K562 (cell line): ENCODE results near the gene PTPRT. TPM values are rescaled to one million over a fixed set of nuclear protein-coding genes. Genes with fewer than 3 reads are reported as not detected.
A peak's percentile ranks its signal among the peaks of the same experiment; 100 is the strongest.

Experiments used
- ATAC-seq: fragments of 200-7000 bp; cut with Tn5 transposase; 3 replicates; pipeline ENCODE4 v1.9.1; 2020; ENCODE audit warnings: moderate library complexity
- BruUV-seq: library from RNA; stranded (reverse); fragments of 400-500 nt; replicated peaks from 2 replicates; lab custom pipeline; 2021; lab: Mats Ljungman, UMichigan
- CTCF ChIA-PET: fragments of 300-600 bp; formaldehyde crosslinking; extraction: SDS; loops from one replicate; lab custom pipeline; 2021; ENCODE audit warnings: low intra/inter-chr PET ratio; lab: Yijun Ruan, JAX
- POLR2A ChIA-PET: fragments of 300-600, 350-650 bp; sonication (Branson Sonifier 250); formaldehyde crosslinking; extraction: SDS; loops from one replicate; lab custom pipeline; 2021; ENCODE audit warnings: antibody characterized with exemption, inconsistent platforms; lab: Yijun Ruan, JAX
- DNase-seq, 4 experiments: peaks; one replicate each; pipeline versions ENCODE4 v3.0.0 to v3.0.0-alpha.2; 2011 to 2018; ENCODE audit warnings: low spot score in 3 of 4, mixed read lengths in 3 of 4; ENCODE audit errors: extremely low read depth in 1 of 4
- FAIRE-seq: peaks from 2 replicates; lab custom pipeline; 2011; peaks lifted over from hg19 to GRCh38; lab: Jason Lieb, UNC
- H2AFZ ChIP-seq: 2 replicates; pipeline ENCODE4 v1.6.0; 2011; ENCODE audit warnings: low read depth, low read length, control low read depth, inconsistent platforms
- H3K27ac ChIP-seq: fragments of 200-600 bp; 3 replicates; pipeline ENCODE4 v1.8.0; 2011; ENCODE audit warnings: low read depth, mild to moderate bottlenecking, control low read depth, inconsistent platforms, low read length, moderate library complexity, mixed read lengths; ENCODE audit errors: extremely low read depth
- H3K27me3 ChIP-seq, 2 experiments: fragments of 300-600 bp in 1 of 2; 2 replicates in 1 of 2; 3 replicates in 1 of 2; pipeline versions ENCODE4 v1.6.0 to v1.8.0; 2011; ENCODE audit warnings: inconsistent platforms in 2 of 2, low read length in 2 of 2, mild to moderate bottlenecking in 1 of 2, mixed read lengths in 1 of 2, moderate library complexity in 1 of 2; ENCODE audit not compliant: control insufficient read depth in 2 of 2, insufficient read depth in 2 of 2
- H3K36me3 ChIP-seq: fragments of 300-600 bp; 3 replicates; pipeline ENCODE4 v1.8.0; 2011; ENCODE audit warnings: mild to moderate bottlenecking, low read length, inconsistent platforms; ENCODE audit not compliant: control insufficient read depth, insufficient read depth
- H3K4me1 ChIP-seq, 2 experiments: fragments of 200-600 bp in 1 of 2; replicated peaks in 1 of 2; 2 replicates in 1 of 2; 3 replicates in 1 of 2; pipeline versions ENCODE4 v1.5.1 to v1.8.0; 2011; ENCODE audit warnings: inconsistent platforms in 2 of 2, low read length in 2 of 2, mild to moderate bottlenecking in 1 of 2, mixed read lengths in 1 of 2, moderate library complexity in 1 of 2; ENCODE audit not compliant: control insufficient read depth in 2 of 2, insufficient read depth in 2 of 2
- H3K4me2 ChIP-seq: 2 replicates; pipeline ENCODE4 v1.6.1; 2011; ENCODE audit warnings: low read length, control low read depth, inconsistent platforms, mixed read lengths; ENCODE audit not compliant: insufficient read depth
- H3K4me3 ChIP-seq: fragments of 200-600 bp; sonication (generic), shearing (Covaris generic); 2 replicates; pipeline ENCODE4 v1.5.1; 2016; ENCODE audit warnings: control low read depth, inconsistent platforms
- H3K79me2 ChIP-seq: fragments of 200-600 bp; 3 replicates; pipeline ENCODE4 v1.8.0; 2011; ENCODE audit warnings: low read length, inconsistent platforms; ENCODE audit not compliant: control insufficient read depth, insufficient read depth
- H3K9ac ChIP-seq, 2 experiments: 2 replicates each; pipeline versions ENCODE4 v1.6.0 to v1.6.1; 2011; ENCODE audit warnings: low read depth in 2 of 2, low read length in 2 of 2, control low read depth in 1 of 2, inconsistent platforms in 1 of 2, mild to moderate bottlenecking in 1 of 2, mixed read lengths in 1 of 2; ENCODE audit not compliant: insufficient read depth in 1 of 2
- H3K9me1 ChIP-seq: one replicate; pipeline ENCODE4 v1.6.0; 2011; ENCODE audit warnings: inconsistent platforms, mild to moderate bottlenecking, low read length, moderate library complexity; ENCODE audit not compliant: control insufficient read depth, insufficient read depth
- H3K9me3 ChIP-seq: replicated peaks from 2 replicates; pipeline ENCODE4 v1.5.1; 2011; ENCODE audit warnings: low read depth, low read length, inconsistent platforms; ENCODE audit not compliant: control insufficient read depth, insufficient read depth
- H4K20me1 ChIP-seq: replicated peaks from 2 replicates; pipeline ENCODE4 v1.6.1; 2011; ENCODE audit warnings: low read length, inconsistent platforms, mixed read lengths; ENCODE audit not compliant: control insufficient read depth, insufficient read depth
- ELF4 ChIP-seq: fragments of 450-650 bp; formaldehyde crosslinking; IDR thresholded peaks from 2 replicates; pipeline ENCODE4 v1.4.0; 2022; ENCODE audit warnings: missing genetic modification characterization
- JUN ChIP-seq, 2 experiments: sonication (generic) in 1 of 2; formaldehyde crosslinking in 1 of 2; IDR thresholded peaks; 2 replicates each; pipeline versions ENCODE4 v1.6.1 to v1.8.0; 2012 to 2022; ENCODE audit warnings: borderline replicate concordance in 2 of 2, mild to moderate bottlenecking in 2 of 2, improper control_type of control experiment in 1 of 2, low read depth in 1 of 2, low read length in 1 of 2, missing genetic modification reagents in 1 of 2
- REST ChIP-seq, 2 experiments: fragments of 450-650 bp; formaldehyde crosslinking in 1 of 2; IDR thresholded peaks; 2 replicates each; pipeline versions ENCODE4 v1.4.0 to v1.6.1; 2014 to 2020; ENCODE audit warnings: mild to moderate bottlenecking in 2 of 2, borderline replicate concordance in 1 of 2, low read depth in 1 of 2
- WGBS: fragments of 100-300 bp; shearing (Covaris generic); methylation state at CpG from one replicate; pipeline ENCODE4 v1.1.6; 2016; ENCODE audit warnings: low coverage, mixed read lengths; ENCODE audit not compliant: insufficient coverage; ENCODE audit errors: missing lambda C conversion rate; 5-methylcytosine and 5-hydroxymethylcytosine counted together
- in situ Hi-C: fragments of 300-500 bp; cut with MboI; formaldehyde crosslinking; loops from 4 replicates; pipeline ENCODE4 v1.15.0; 2018; ENCODE audit warnings: inconsistent platforms, mixed read lengths
- intact Hi-C: fragments of 100-400 bp; cut with micrococcal nuclease; formaldehyde crosslinking; loops from 2 replicates; pipeline ENCODE4 v1.14.2; 2022
- polyA plus RNA-seq, 8 experiments: library from polyadenylated mRNA; depleted of rRNA in 4 of 8; stranded (reverse) in 5 of 8; unstranded in 3 of 8; fragments of >200 nt; fragmentation: Nextera tagmentation in 2 of 8; fragmentation: Illumina TruSeq in 1 of 8; extraction: Ambion mirVana in 2 of 8; extraction: Trizol in 1 of 8; gene quantifications; 2 replicates each; pipeline versions ENCODE4 v1.2.1 to v1.2.3, GENCODE V29; 2011 to 2014; ENCODE audit warnings: inconsistent platforms in 1 of 8, missing spikeins in 1 of 8
- total RNA-seq, 7 experiments: library from RNA; depleted of rRNA in 6 of 7; stranded (reverse); fragments of >200 nt in 6 of 7; fragmentation: Illumina TruSeq in 2 of 7; extraction: Trizol in 2 of 7; gene quantifications; 2 replicates each; pipeline versions ENCODE4 v1.2.1 to v1.2.3, GENCODE V29; 2011 to 2021; ENCODE audit warnings: low replicate concordance in 1 of 7

Gene PTPRT
- total and polyA plus RNA-seq, 9 of the 15 experiments (the other 6 are each of a cell fraction or from before 2014, with no cell fraction given): not detected

GRCh38 chr20:43046966-43047365 is 142.7 kb downstream of the PTPRT start (continued):
- TF ChIP-seq JUN (IDR thresholded peaks at IDR 0.05; ENCODE audit: borderline replicate concordance, low read depth, low read length) (no peak), JUN (CRISPR knock-in tag; IDR thresholded peaks at IDR 0.05; ENCODE audit: borderline replicate concordance) (no peak)

GRCh38 chr20:43043887-43044286 is 145.8 kb downstream of the PTPRT start:
- Histone ChIP-seq H3K79me2 (no peaks in the 10 kb centered on the region), H3K4me3 (no peak overlapping the region), H3K27me3 (no peaks in the 10 kb centered on the region), H3K9ac (no peak overlapping the region), H4K20me1 (no peaks in the 10 kb centered on the region), H3K4me2 (no peak overlapping the region), H2AFZ (no peak overlapping the region), H3K9me3 (no peaks in the 10 kb centered on the region), H3K4me1 (no peaks in the 10 kb centered on the region), H3K36me3 (no peaks in the 10 kb centered on the region), H3K9me1 (no peaks in the 10 kb centered on the region), H3K27ac (no peak overlapping the region)
- in situ Hi-C loops: no loop called here
- DNase-seq (no peak), ATAC-seq (no peak), FAIRE-seq (no peak)
- no TSS peak for BruUV-seq
- intact Hi-C loops: no loop called here
- CTCF ChIA-PET: no interaction called here
- POLR2A ChIA-PET: no interaction called here
- WGBS: 0% methylated on average over 4 of the region's 4 CpGs
- no peak for TF ChIP-seq ELF4
- TF ChIP-seq REST (IDR thresholded peaks at IDR 0.05; ENCODE audit: borderline replicate concordance): peak; percentile 71
- TF ChIP-seq REST (CRISPR knock-in tag; IDR thresholded peaks at IDR 0.05; ENCODE audit: low read depth): no peak
